ENCODE measurements around the gene ACOD1. TPM values are rescaled to one million over a fixed set of nuclear protein-coding genes. Genes with fewer than 3 reads are reported as not detected.

ACOD1 gene
- total and polyA plus RNA-seq, 8 donors: 1.6 TPM; not detected in 7

- peaks cover 0 to 22% of the 10 kb centered on the region in 2 donors for H3K27me3 ChIP-seq
- intact Hi-C loops (cut with DNase I): no loop called here
- no peak for TF ChIP-seq CTCF (IDR thresholded peaks at IDR 0.05)
- no peaks in the 10 kb centered on the region for H3K36me3 ChIP-seq
- H3K4me3 ChIP-seq: no peak overlapping the region
- no peaks in the 10 kb centered on the region for H3K4me1 ChIP-seq
- no peaks in the 10 kb centered on the region for H3K9me3 ChIP-seq
- H3K27ac ChIP-seq: no peak overlapping the region
- ATAC-seq (no peak), DNase-seq (no peak)
Observed at GRCh38 chr13:76973920-76974617, 25.8 kb downstream of the ACOD1 start.

- intact Hi-C loops (cut with DNase I): no loop called here
Observed at GRCh38 chr13:76974618-76974975, 26.3 kb downstream of the ACOD1 start.

GRCh38 chr13:76975863-76976262 lies 27.6 kb downstream of the ACOD1 start:
- no peak for ATAC-seq
- DNase-seq: no peak
- peaks cover 7 to 10% of the 10 kb centered on the region in 2 donors for H3K4me1 ChIP-seq
- intact Hi-C loops (cut with DNase I): no loop called here
- H3K27ac ChIP-seq: no peak overlapping the region
- peaks cover 0 to 40% of the 10 kb centered on the region in 2 donors for H3K27me3 ChIP-seq
- no peak overlapping the region for H3K4me3 ChIP-seq
- no peaks in the 10 kb centered on the region for H3K36me3 ChIP-seq
- no peaks in the 10 kb centered on the region for H3K9me3 ChIP-seq
- no peak for TF ChIP-seq CTCF (IDR thresholded peaks at IDR 0.05)

More at GRCh38 chr13:76974618-76974975, 26.3 kb downstream of the ACOD1 start:
- peaks cover 0 to under 1% of the 10 kb centered on the region in 2 donors for H3K4me1 ChIP-seq
- no peaks in the 10 kb centered on the region for H3K9me3 ChIP-seq
- peaks cover 0 to 28% of the 10 kb centered on the region in 2 donors for H3K27me3 ChIP-seq
- no peak overlapping the region for H3K4me3 ChIP-seq
- DNase-seq (no peak), ATAC-seq (no peak)
- no peak overlapping the region for H3K27ac ChIP-seq
- TF ChIP-seq CTCF (IDR thresholded peaks at IDR 0.05): no peak
- no peaks in the 10 kb centered on the region for H3K36me3 ChIP-seq

DNA sequence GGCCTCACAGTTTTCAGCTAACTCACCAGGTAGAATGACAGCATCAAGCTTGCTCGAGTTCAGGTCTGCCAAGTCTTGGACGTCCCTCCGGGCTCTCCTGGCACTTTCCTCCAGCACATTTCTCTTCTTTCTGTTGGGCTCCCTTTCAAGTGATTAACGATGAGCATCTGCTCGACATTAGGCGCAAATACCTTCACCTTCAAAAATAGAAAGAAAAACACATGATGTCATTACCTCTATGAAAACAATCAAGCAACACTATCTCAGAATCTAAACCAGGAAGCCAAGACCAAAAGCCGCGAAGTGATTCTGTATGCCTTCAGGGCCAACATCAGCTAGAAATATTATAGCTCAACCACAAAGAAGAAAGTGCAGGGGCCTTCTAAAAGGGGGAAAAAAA lies 28.2 kb downstream of the ACOD1 start:
- ATAC-seq (no peak), DNase-seq (no peak)
- intact Hi-C loops (cut with DNase I): no loop called here
- no peaks in the 10 kb centered on the region for H3K36me3 ChIP-seq
- no peak overlapping the region for H3K27ac ChIP-seq
- TF ChIP-seq CTCF (IDR thresholded peaks at IDR 0.05): no peak
- H3K4me3 ChIP-seq: no peak overlapping the region
- H3K4me1 ChIP-seq: peaks cover 7 to 10% of the 10 kb centered on the region in 2 donors
- no peaks in the 10 kb centered on the region for H3K9me3 ChIP-seq
- H3K27me3 ChIP-seq: peaks cover 6 to 47% of the 10 kb centered on the region in 2 donors

DNA sequence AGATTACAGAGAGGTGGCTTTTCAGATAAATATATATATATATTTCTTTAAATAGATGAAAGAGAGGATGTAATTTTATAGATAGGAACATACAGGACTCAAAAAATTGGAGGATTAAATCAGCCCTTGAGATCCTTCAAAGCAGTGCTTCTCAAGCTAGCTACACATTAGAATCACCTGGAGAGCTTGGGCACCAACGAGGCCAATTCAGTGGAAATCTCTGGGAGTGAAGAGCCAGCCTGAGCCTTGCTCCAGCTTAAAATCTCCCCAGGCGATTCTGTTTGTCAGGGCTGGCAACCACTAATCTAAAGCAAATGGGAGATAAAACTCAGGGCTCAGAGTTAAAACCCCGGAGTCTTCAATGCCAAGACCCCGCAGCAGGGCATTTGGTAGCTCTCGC lies 28.6 kb downstream of the ACOD1 start:
- peaks cover 6 to 49% of the 10 kb centered on the region in 2 donors for H3K27me3 ChIP-seq
- H3K4me3 ChIP-seq: no peak overlapping the region
- no peak for DNase-seq
- no peak for TF ChIP-seq CTCF (IDR thresholded peaks at IDR 0.05)
- H3K9me3 ChIP-seq: no peaks in the 10 kb centered on the region
- ATAC-seq: no peak
- no peaks in the 10 kb centered on the region for H3K36me3 ChIP-seq
- H3K27ac ChIP-seq: no peak overlapping the region
- intact Hi-C loops (cut with DNase I): no loop called here
- H3K4me1 ChIP-seq: peaks cover 7 to 10% of the 10 kb centered on the region in 2 donors
